ENCODE measurements around the gene ZNF813.
A peak's percentile ranks its signal among the peaks of the same experiment; 100 is the strongest.

ZNF813 gene

GRCh38 chr19:53537521-53538377 is 70.2 kb downstream of the ZNF813 start, which contains the start of gene ZNF331:
TSS of gene ZNF331 (plus strand) at chr19:53538145. CDS start at chr19:53569377, 31,232 bp downstream.
- 0 out of 2 replicates have a peak, but pooled peaks have one; percentile 20 for TF ChIP-seq CTCF (IDR thresholded peaks at IDR 0.05; ENCODE audit: low read depth, low read length)
- peak within 1 kb of the TSS; percentile 74 for H3K4me3 ChIP-seq (ENCODE audit: low read depth, low read length)

- peak overlapping the region; percentile 74 for H3K4me3 ChIP-seq (ENCODE audit: low read depth, low read length)
- TF ChIP-seq CTCF (IDR thresholded peaks at IDR 0.05; ENCODE audit: low read depth, low read length), result no peak
Observed at GRCh38 chr19:53538378-53539109, 71.0 kb downstream of the ZNF813 start.

GRCh38 chr19:53540091-53540490 is 72.6 kb downstream of the ZNF813 start:
- H3K4me3 ChIP-seq (ENCODE audit: low read depth, low read length), result no peak overlapping the region
- no peak for TF ChIP-seq CTCF (IDR thresholded peaks at IDR 0.05; ENCODE audit: low read depth, low read length)

- H3K4me3 ChIP-seq (ENCODE audit: low read depth, low read length), result no peak overlapping the region
- no peak for TF ChIP-seq CTCF (IDR thresholded peaks at IDR 0.05; ENCODE audit: low read depth, low read length)
Observed at GRCh38 chr19:53541971-53542370, 74.4 kb downstream of the ZNF813 start.

- no peak overlapping the region for H3K4me3 ChIP-seq (ENCODE audit: low read depth, low read length)
Observed at GRCh38 chr19:53545271-53546065, 77.9 kb downstream of the ZNF813 start.

More at GRCh38 chr19:53545271-53546065, 77.9 kb downstream of the ZNF813 start:
- TF ChIP-seq CTCF (IDR thresholded peaks at IDR 0.05; ENCODE audit: low read depth, low read length), result no peak
